Activated T-cell treated with anti-CD3 and anti-CD28 coated beads for 24 hours (primary cell): ENCODE data around the gene MGAT4B.

Experiments used
- DNase-seq: peaks from one replicate; pipeline ENCODE4 v3.0.0-alpha.2; 2020; ENCODE audit warnings: low read depth

The MGAT4B gene

GRCh38 chr5:179812135-179812825, 5.6 kb upstream of the MGAT4B start:
- DNase-seq = no peak

GRCh38 chr5:179805529-179806249, 977 bp downstream of the MGAT4B start:
- DNase-seq = no peak

- DNase-seq = no peak
These were observed 1.6 kb downstream of the MGAT4B start for GRCh38 chr5:179805070-179805528.

GRCh38 chr5:179804555-179804947, 2.1 kb downstream of the MGAT4B start:
- no peak for DNase-seq

DNA sequence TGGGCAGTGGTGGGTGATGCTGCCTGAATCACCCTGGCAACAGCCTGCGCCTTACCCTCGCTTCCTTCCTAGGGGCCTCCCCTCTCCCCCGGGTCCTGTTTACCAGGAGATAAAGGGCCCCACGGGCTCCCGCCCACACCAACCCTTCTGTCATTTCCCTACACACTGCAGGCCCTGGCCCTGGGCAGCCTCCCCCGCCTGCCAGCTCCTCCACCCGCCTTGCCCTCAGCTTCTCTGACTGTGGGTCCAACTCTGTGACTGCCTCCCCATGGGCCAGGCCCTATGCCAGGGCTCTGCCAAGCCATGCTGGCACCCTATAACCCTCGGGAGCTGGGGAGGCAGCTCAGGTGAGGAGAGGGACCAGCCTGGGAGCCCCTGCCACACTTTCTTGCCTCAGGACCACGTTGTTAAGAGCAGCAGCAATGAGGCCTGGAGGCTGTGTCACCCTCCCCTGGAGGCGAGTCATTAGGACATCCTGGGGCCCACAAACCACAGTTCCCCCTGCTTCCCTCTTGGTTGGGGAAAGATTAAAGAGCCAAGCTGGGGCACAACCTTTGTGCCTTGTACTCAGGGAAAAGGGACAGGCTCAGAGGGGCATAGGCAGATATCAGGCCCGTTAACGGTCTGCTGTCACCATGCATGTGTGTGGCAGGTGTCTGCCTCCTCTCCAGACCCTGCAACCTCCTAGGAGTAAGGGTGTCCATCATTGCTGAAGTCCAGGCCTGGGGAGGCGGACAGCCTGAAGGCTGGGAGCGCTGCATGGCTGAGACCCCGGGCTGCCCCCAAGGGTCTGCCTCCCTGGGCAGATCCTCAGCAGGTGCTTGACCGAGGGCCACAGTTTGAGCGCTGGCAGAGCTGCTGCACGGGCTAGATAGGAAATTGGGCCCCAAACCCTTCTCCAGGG, 2.8 kb downstream of the MGAT4B start:
- DNase-seq = peak; percentile 40

DNA sequence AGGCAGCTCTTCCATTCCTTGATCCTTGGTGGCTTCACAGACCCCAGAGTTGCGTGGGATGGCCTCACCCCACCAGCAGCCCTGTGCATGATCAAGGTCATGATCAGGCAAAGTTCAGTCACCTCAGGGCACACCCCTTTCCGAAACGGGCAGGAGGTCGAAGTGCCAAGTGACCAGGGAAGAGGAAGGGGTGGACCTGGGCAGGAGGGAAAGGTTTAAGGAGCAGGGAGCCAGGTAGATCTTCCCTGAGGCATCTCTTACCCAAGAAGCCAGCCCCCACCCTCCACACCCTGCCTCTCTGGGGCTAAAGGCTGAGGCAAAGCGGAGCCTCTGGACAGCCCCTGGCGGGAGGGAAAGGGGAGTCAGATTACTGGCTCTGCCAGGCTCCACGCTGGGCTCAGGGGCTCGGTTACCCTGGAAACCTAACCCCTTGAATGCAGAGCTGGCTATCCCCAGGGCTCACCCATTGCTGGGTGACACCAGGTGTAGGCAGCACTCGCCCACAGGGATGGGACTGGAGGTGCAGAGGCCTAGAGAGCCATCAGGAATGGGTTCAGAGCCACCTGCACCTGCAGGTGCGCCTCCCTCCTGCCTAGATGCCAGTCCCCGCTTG, 3.6 kb downstream of the MGAT4B start:
- DNase-seq = no peak

GRCh38 chr5:179802207-179802883, 4.3 kb downstream of the MGAT4B start:
- DNase-seq = no peak

GRCh38 chr5:179801304-179802206, 5.1 kb downstream of the MGAT4B start:
- peak; percentile 74 for DNase-seq

GRCh38 chr5:179800696-179801201, 5.9 kb downstream of the MGAT4B start:
- no peak for DNase-seq

GRCh38 chr5:179800071-179800695, 6.5 kb downstream of the MGAT4B start:
- DNase-seq = no peak

- DNase-seq = no peak
These were observed 7.1 kb downstream of the MGAT4B start for GRCh38 chr5:179799644-179799973.

DNA sequence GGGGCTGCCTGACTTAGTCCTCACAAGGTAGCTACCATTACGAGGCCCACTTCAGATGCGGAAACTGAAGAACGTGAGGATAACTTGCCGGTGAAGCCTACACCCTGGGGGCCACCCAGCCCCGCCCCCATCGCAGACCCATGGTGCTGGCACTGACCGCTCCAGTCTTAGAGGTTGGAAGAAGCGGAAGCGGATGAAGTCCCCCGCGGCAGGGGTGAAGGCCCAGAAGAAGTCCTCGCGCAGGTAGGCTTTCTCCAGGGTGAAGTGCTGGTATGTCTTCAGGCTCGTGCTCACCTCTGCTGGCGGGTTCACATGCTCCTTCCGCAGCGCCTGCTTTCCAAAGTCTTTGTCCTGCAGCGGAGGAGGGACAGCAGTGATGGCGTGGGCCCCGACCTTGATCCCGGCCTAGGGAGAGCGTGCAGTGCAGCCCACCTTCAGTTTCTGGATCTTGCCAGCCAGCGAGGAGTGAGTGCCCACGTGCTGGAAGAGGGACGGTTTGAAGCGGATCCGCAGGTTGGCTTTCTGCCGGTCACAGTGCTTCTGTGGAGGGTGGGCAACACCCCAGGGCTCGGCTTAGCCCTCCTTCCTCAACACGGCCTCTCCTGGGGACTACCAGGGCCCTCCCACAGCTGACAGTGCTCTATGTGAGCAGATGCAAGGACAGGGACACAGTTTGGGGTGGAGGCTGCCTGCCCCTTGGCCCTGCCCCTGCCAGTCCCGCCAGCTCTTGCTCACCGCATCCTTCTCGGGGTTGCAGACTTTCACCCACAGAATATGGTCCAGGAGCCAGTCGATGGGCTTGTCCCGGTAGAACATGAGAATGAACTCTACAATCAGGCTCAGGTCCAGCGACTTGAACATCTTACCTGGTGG, 7.7 kb downstream of the MGAT4B start:
- DNase-seq = no peak

DNA sequence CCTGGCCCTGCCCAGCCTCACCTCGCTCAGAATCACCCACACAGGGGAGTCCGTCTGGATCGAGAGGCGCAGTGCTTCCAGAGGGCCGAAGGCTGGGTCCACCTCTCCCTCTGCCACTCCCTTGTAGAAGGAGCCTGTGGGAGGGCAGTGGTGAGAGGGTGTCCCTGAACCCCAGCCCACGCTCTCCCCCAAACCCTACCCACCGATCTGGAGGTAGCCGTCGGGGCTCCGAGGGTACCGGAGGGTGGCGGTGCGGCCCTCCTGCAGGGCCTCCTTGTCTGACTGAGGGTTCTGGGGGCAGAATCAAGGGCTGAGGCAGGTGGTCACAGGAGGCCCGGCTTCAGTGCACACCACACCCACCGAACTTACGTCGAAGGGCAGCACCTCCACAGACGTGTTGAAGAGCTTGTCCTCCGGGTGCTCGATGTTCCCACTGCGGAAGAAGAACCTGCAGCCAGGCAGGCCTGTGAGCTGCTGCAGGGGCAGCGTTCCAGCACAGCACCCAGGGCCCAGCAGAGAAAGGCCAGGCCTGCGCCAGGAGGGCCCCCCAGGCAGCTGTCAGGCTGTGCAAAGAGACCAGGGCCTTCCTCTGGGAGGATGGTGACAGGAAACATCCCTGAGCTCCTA, 8.4 kb downstream of the MGAT4B start:
- no peak for DNase-seq

DNA sequence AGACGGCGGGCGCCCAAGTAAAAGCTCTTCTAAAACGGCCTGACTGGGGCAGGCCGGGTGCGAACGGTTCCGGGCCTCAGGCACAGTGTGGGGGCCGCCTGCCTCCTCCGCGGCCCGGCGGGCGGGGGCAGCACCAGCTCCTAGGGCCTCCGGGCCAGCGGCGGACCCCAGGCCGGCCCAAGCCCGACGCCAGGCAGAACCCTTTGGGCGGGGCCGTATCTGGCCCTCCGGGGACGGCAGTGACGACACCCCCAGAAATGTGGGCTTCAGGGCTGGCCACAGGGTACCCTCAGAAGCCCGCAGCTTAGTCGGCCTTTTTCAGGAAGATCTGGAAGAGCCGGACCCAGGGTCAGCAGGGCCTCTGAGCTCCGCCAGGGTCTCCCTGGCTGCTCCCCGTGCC, 8.9 kb downstream of the MGAT4B start:
- no peak for DNase-seq

DNA sequence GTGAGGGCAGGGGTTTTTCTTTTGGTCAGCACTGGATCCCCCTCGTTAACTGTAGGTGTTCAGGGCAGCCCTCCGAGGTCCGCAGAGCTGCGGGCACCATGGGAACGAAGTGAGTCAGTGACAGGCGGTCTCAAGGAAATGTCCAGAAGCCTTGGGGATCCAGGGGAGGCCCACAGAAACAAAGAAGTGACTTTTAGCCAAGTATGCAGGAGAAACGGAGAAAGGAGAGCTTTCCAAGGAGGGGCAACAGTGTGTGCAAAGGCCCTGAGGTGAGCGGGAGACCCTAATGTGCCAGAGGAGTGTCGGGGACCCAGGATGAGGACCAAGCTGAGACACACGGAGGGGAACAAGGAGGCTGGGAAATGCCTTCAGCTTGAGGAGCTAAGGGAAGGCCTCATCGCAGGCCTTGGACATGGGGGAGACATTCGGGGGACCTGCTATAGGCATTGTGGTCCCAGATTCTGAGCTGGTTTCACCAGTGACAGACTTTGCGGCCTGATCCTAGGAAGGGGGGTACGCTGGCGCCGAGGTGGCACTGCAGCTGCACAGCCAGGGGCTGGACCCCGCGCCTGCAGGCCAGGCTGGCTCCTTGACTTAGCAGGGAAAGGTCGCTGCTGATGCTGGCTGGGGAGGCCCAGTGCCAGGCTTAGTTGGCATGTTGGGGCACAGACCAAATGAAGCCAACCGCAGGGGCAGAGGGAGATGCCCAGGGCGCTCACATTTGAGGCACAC, 9.6 kb downstream of the MGAT4B start:
- no peak for DNase-seq

DNA sequence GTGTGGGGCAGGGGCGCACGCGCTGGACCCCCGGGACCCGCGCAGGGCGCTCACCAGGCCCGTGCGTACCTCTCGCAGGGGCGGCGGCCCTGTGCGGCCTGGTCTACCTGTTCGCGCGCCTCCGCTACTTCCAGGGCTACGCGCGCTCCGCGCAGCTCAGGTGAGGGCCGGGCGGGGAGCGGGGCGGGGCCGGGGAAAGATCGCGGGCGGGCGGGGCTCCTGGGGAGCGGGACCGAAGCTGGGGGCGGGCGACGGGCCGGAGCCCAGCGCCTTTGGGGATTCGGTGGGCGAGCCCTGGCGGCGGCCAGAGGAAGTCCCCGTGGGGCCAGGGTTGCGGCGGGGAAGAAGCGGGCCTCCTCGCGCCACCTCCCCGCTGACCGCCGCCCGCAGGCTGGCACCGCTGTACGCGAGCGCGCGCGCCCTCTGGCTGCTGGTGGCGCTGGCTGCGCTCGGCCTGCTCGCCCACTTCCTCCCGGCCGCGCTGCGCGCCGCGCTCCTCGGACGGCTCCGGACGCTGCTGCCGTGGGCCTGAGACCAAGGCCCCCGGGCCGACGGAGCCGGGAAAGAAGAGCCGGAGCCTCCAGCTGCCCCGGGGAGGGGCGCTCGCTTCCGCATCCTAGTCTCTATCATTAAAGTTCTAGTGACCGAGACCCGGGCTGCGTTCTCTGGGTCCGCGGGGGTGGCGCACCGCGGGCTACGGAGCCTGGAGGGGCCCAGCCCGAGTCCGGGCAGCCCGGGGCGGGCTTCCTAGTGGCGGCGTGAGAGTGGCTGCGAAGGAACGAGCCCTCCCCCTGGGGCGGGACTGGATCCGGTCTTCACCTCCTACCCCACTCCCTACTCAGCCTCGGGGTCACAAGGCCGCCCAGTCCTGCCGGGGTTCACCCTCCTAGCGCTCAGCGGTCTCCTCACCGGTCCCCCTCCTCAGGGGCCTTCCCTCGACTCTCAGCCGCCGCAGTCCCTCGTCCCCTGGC, 10.5 kb downstream of the MGAT4B start:
- peak; percentile 43 for DNase-seq
